Liver (tissue), 9 donors: ENCODE data around the gene PTPRN2. TPM values are rescaled to one million over a fixed set of nuclear protein-coding genes. Genes with fewer than 3 reads are reported as not detected.

Experiments
- DNase-seq: peaks from one replicate; pipeline ENCODE4 v3.0.0-alpha.2; 2017; ENCODE audit warnings: low spot score
- H3K27ac ChIP-seq, 2 donors: one replicate each; pipeline ENCODE4 v1.7.0; 2013; ENCODE audit warnings: inconsistent platforms in 2 of 2, low read length in 2 of 2, control low read depth in 1 of 2, low read depth in 1 of 2, mild to moderate bottlenecking in 1 of 2
- H3K27me3 ChIP-seq, 4 donors: one replicate each; pipeline versions ENCODE4 v1.6.1 to v1.7.0; 2013; ENCODE audit warnings: low read length in 3 of 4, inconsistent platforms in 1 of 4, mild to moderate bottlenecking in 1 of 4, moderate library complexity in 1 of 4; ENCODE audit not compliant: control insufficient read depth in 4 of 4, insufficient read depth in 4 of 4
- H3K36me3 ChIP-seq, 4 donors: one replicate each; pipeline versions ENCODE4 v1.6.1 to v1.7.0; 2013; ENCODE audit warnings: low read length in 3 of 4, mild to moderate bottlenecking in 3 of 4, low read depth in 1 of 4, moderate library complexity in 1 of 4; ENCODE audit not compliant: control insufficient read depth in 4 of 4, insufficient read depth in 3 of 4
- H3K4me1 ChIP-seq, 4 donors: one replicate each; pipeline versions ENCODE4 v1.6.1 to v1.7.0; 2013; ENCODE audit warnings: low read length in 3 of 4, mild to moderate bottlenecking in 3 of 4, moderate library complexity in 1 of 4; ENCODE audit not compliant: control insufficient read depth in 4 of 4, insufficient read depth in 4 of 4
- H3K4me3 ChIP-seq, 3 donors: one replicate each; pipeline versions ENCODE4 v1.6.1 to v1.7.0; 2013; ENCODE audit warnings: low read length in 3 of 3, control low read depth in 1 of 3, low read depth in 1 of 3, mild to moderate bottlenecking in 1 of 3
- H3K9ac ChIP-seq, 2 donors: one replicate each; pipeline ENCODE4 v1.7.0; 2013; ENCODE audit warnings: low read length in 2 of 2, mild to moderate bottlenecking in 2 of 2, moderate library complexity in 2 of 2, control low read depth in 1 of 2, low read depth in 1 of 2
- H3K9me3 ChIP-seq, 4 donors: one replicate each; pipeline versions ENCODE4 v1.6.1 to v1.7.0; 2013; ENCODE audit warnings: low read length in 3 of 4; ENCODE audit not compliant: control insufficient read depth in 4 of 4
- EGR1 ChIP-seq, 2 donors: IDR thresholded peaks; 2 replicates each; pipeline ENCODE4 v1.6.1; 2016 to 2018; ENCODE audit warnings: antibody characterized with exemption in 2 of 2, low read depth in 2 of 2
- FOXA1 ChIP-seq: IDR thresholded peaks from 2 replicates; pipeline ENCODE4 v1.6.1; 2016; ENCODE audit warnings: antibody characterized with exemption
- FOXA2 ChIP-seq: IDR thresholded peaks from 2 replicates; pipeline ENCODE4 v1.6.1; 2016; ENCODE audit warnings: antibody characterized with exemption
- GABPA ChIP-seq, 2 donors: IDR thresholded peaks in 1 of 2; conservative IDR thresholded peaks in 1 of 2; 2 replicates each; pipeline ENCODE4 v1.6.1; 2016; ENCODE audit warnings: antibody characterized with exemption in 2 of 2, mild to moderate bottlenecking in 1 of 2, moderate library complexity in 1 of 2
- HNF4A ChIP-seq, 2 donors: conservative IDR thresholded peaks; 2 replicates each; pipeline ENCODE4 v1.6.1; 2016; ENCODE audit warnings: antibody characterized with exemption in 2 of 2, mild to moderate bottlenecking in 2 of 2
- HNF4G ChIP-seq: IDR thresholded peaks from 2 replicates; pipeline ENCODE4 v1.6.1; 2016; ENCODE audit warnings: antibody characterized with exemption
- JUND ChIP-seq, 2 donors: IDR thresholded peaks; 2 replicates each; pipeline ENCODE4 v1.6.1; 2016; ENCODE audit warnings: antibody characterized with exemption in 2 of 2
- NR2F2 ChIP-seq: IDR thresholded peaks from 2 replicates; pipeline ENCODE4 v1.6.1; 2016; ENCODE audit warnings: antibody characterized with exemption
- RAD21 ChIP-seq, 2 donors: IDR thresholded peaks; 2 replicates each; pipeline ENCODE4 v1.6.1; 2016; ENCODE audit warnings: antibody characterized with exemption in 2 of 2, mild to moderate bottlenecking in 2 of 2
- RXRA ChIP-seq, 2 donors: IDR thresholded peaks; 2 replicates each; pipeline ENCODE4 v1.6.1; 2017 to 2018; ENCODE audit warnings: antibody characterized with exemption in 2 of 2, mild to moderate bottlenecking in 1 of 2
- SP1 ChIP-seq: IDR thresholded peaks from 2 replicates; pipeline ENCODE4 v1.6.1; 2018; ENCODE audit warnings: antibody characterized with exemption, mild to moderate bottlenecking
- TAF1 ChIP-seq: conservative IDR thresholded peaks from 2 replicates; pipeline ENCODE4 v1.6.1; 2016; ENCODE audit warnings: antibody characterized with exemption, mild to moderate bottlenecking
- YY1 ChIP-seq: IDR thresholded peaks from 2 replicates; pipeline ENCODE4 v1.6.1; 2016; ENCODE audit warnings: antibody characterized with exemption, mild to moderate bottlenecking
- WGBS: extraction: QIAGEN DNeasy Blood & Tissue Kit; methylation state at CpG from one replicate; pipeline ENCODE4 v1.1.7; 2013; 5-methylcytosine and 5-hydroxymethylcytosine counted together
- polyA plus RNA-seq, 2 donors: library from polyadenylated mRNA; stranded (reverse) in 1 of 2; unstranded in 1 of 2; fragments of 200-250 nt in 1 of 2; fragments of >200 nt in 1 of 2; fragmentation: Nextera tagmentation in 1 of 2; extraction: Ambion mirVana in 1 of 2; gene quantifications; one replicate each; pipeline versions ENCODE4 v1.2.1 to v1.2.3, GENCODE V29; 2013 to 2015
- total RNA-seq, 2 donors: library from RNA; depleted of rRNA; stranded (reverse); fragments of >200 nt; gene quantifications; one replicate each; pipeline ENCODE4 v1.2.3, GENCODE V29; 2014
- TF ChIP-seq, protein P1 (sequence below): fragments of 150-350 bp; IDR thresholded peaks from 2 replicates; pipeline ENCODE4 v1.5.1; 2017; ENCODE audit warnings: improper control_type of control experiment, low read depth, low read length; ENCODE audit not compliant: missing input control
- TF ChIP-seq, protein P2 (sequence below): IDR thresholded peaks from 2 replicates; pipeline ENCODE4 v1.6.1; 2016; ENCODE audit warnings: antibody characterized with exemption
- TF ChIP-seq, protein P3 (sequence below): IDR thresholded peaks from 2 replicates; pipeline ENCODE4 v1.6.1; 2016; ENCODE audit warnings: antibody characterized with exemption, mild to moderate bottlenecking
- TF ChIP-seq, protein P4 (sequence below): IDR thresholded peaks from 2 replicates; pipeline ENCODE4 v1.6.1; 2016; ENCODE audit warnings: antibody characterized with exemption
- TF ChIP-seq, protein P5 (sequence below): IDR thresholded peaks from 2 replicates; pipeline ENCODE4 v1.6.1; 2016; ENCODE audit warnings: antibody characterized with exemption
- donor health status: healthy.
- donor health status: healthy.
- donor health status: healthy.
- donor health status: healthy.
- donor health status: healthy.

Gene PTPRN2
- total and polyA plus RNA-seq, 4 donors: 0.75 to 1.9 (median 1.1) TPM

DNA sequence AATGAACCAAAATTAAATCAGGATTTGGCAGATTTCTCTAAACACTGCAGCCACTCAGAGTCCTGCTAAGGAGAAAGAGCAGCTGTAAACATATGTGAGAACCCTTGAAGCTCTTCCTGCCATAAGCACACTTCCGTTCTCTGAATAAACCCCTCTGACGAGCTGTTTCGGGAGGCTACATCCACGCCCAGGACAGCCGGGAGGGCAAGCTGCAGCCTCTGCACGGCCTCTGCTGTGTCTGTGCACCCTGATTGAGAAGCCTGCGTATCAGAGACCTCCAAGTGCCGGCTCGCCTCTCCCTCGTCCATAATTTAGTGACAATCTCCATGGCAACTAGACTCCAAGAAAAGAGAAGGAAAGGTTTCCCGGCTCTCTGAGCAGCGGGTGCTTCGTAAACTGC lies 114.4 kb downstream of the PTPRN2 start:
- no peak overlapping the region for H3K27ac ChIP-seq

DNA sequence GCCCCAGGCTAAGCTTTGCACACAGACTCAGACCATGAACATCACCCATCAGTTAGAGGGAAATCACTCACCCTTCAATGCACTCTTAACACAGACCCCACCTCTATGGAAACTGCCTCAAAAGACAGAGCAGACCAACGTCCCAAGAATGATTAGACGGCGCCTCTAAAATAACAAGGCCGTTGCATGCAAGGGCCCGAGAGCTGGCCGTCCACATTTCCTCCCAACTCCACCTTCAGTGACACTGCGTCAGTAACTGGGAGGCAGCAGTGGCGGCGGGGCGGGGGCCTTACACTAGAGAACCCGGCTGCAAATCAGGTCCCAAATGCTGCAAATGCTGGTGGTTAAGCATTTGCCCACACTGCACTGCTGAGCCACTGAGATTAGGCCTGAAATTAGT lies 115.0 kb downstream of the PTPRN2 start:
- no peak for DNase-seq
- Histone ChIP-seq H3K27ac (no peak overlapping the region), H3K4me1 (no peaks in the 10 kb centered on the region), H3K36me3 (no peaks in the 10 kb centered on the region), H3K9ac (no peak overlapping the region), H3K9me3 (no peaks in the 10 kb centered on the region), H3K27me3 (no peaks in the 10 kb centered on the region), H3K4me3 (no peak overlapping the region)
- WGBS: 74% methylated on average over 11 of the region's 11 CpGs
- no peak for TF ChIP-seq GABPA (IDR thresholded peaks at IDR 0.05 in 1 of 2, conservative IDR thresholded peaks at IDR 0.05 in 1 of 2)
- no peak for TF ChIP-seq JUND (IDR thresholded peaks at IDR 0.05)
- TF ChIP-seq RAD21 (IDR thresholded peaks at IDR 0.05): no peak
- TF ChIP-seq HNF4G: no peak
- no peak for TF ChIP-seq SP1
- no peak for TF ChIP-seq RXRA (IDR thresholded peaks at IDR 0.05)
- TF ChIP-seq, protein P1, sequence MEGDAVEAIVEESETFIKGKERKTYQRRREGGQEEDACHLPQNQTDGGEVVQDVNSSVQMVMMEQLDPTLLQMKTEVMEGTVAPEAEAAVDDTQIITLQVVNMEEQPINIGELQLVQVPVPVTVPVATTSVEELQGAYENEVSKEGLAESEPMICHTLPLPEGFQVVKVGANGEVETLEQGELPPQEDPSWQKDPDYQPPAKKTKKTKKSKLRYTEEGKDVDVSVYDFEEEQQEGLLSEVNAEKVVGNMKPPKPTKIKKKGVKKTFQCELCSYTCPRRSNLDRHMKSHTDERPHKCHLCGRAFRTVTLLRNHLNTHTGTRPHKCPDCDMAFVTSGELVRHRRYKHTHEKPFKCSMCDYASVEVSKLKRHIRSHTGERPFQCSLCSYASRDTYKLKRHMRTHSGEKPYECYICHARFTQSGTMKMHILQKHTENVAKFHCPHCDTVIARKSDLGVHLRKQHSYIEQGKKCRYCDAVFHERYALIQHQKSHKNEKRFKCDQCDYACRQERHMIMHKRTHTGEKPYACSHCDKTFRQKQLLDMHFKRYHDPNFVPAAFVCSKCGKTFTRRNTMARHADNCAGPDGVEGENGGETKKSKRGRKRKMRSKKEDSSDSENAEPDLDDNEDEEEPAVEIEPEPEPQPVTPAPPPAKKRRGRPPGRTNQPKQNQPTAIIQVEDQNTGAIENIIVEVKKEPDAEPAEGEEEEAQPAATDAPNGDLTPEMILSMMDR: no peak
- no peak for TF ChIP-seq EGR1 (IDR thresholded peaks at IDR 0.05; ENCODE audit: low read depth in 2 of 2)
- no peak for TF ChIP-seq TAF1
- no peak for TF ChIP-seq FOXA2
- TF ChIP-seq HNF4A (conservative IDR thresholded peaks at IDR 0.05): no peak

More for the DNA sequence above, 114.4 kb downstream of the PTPRN2 start:
- no peak overlapping the region for H3K9ac ChIP-seq
- no peak overlapping the region for H3K4me3 ChIP-seq
- TF ChIP-seq FOXA1 (no peak), RAD21 (IDR thresholded peaks at IDR 0.05) (no peak), TAF1 (no peak), HNF4G (no peak), NR2F2 (no peak), RXRA (IDR thresholded peaks at IDR 0.05) (no peak), GABPA (IDR thresholded peaks at IDR 0.05 in 1 of 2, conservative IDR thresholded peaks at IDR 0.05 in 1 of 2) (no peak), SP1 (no peak), YY1 (no peak), FOXA2 (no peak), HNF4A (conservative IDR thresholded peaks at IDR 0.05) (no peak), JUND (IDR thresholded peaks at IDR 0.05) (no peak), EGR1 (IDR thresholded peaks at IDR 0.05; ENCODE audit: low read depth in 2 of 2) (no peak)
- TF ChIP-seq, protein P2, sequence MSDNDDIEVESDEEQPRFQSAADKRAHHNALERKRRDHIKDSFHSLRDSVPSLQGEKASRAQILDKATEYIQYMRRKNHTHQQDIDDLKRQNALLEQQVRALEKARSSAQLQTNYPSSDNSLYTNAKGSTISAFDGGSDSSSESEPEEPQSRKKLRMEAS: no peak
- TF ChIP-seq, protein P3, sequence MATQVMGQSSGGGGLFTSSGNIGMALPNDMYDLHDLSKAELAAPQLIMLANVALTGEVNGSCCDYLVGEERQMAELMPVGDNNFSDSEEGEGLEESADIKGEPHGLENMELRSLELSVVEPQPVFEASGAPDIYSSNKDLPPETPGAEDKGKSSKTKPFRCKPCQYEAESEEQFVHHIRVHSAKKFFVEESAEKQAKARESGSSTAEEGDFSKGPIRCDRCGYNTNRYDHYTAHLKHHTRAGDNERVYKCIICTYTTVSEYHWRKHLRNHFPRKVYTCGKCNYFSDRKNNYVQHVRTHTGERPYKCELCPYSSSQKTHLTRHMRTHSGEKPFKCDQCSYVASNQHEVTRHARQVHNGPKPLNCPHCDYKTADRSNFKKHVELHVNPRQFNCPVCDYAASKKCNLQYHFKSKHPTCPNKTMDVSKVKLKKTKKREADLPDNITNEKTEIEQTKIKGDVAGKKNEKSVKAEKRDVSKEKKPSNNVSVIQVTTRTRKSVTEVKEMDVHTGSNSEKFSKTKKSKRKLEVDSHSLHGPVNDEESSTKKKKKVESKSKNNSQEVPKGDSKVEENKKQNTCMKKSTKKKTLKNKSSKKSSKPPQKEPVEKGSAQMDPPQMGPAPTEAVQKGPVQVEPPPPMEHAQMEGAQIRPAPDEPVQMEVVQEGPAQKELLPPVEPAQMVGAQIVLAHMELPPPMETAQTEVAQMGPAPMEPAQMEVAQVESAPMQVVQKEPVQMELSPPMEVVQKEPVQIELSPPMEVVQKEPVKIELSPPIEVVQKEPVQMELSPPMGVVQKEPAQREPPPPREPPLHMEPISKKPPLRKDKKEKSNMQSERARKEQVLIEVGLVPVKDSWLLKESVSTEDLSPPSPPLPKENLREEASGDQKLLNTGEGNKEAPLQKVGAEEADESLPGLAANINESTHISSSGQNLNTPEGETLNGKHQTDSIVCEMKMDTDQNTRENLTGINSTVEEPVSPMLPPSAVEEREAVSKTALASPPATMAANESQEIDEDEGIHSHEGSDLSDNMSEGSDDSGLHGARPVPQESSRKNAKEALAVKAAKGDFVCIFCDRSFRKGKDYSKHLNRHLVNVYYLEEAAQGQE: no peak
- TF ChIP-seq, protein P1: no peak
- TF ChIP-seq, protein P4, sequence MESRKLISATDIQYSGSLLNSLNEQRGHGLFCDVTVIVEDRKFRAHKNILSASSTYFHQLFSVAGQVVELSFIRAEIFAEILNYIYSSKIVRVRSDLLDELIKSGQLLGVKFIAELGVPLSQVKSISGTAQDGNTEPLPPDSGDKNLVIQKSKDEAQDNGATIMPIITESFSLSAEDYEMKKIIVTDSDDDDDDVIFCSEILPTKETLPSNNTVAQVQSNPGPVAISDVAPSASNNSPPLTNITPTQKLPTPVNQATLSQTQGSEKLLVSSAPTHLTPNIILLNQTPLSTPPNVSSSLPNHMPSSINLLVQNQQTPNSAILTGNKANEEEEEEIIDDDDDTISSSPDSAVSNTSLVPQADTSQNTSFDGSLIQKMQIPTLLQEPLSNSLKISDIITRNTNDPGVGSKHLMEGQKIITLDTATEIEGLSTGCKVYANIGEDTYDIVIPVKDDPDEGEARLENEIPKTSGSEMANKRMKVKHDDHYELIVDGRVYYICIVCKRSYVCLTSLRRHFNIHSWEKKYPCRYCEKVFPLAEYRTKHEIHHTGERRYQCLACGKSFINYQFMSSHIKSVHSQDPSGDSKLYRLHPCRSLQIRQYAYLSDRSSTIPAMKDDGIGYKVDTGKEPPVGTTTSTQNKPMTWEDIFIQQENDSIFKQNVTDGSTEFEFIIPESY: no peak
- TF ChIP-seq, protein P5, sequence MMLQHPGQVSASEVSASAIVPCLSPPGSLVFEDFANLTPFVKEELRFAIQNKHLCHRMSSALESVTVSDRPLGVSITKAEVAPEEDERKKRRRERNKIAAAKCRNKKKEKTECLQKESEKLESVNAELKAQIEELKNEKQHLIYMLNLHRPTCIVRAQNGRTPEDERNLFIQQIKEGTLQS: no peak
- H3K4me1 ChIP-seq: no peaks in the 10 kb centered on the region
- no peak for DNase-seq
- no peaks in the 10 kb centered on the region for H3K9me3 ChIP-seq
- H3K27me3 ChIP-seq: no peaks in the 10 kb centered on the region
- WGBS: 33% methylated on average over 13 of the region's 13 CpGs
- no peaks in the 10 kb centered on the region for H3K36me3 ChIP-seq
